Progenitor cell of endocrine pancreas (in vitro differentiated cells): Measurements from ENCODE around the gene GRIK2. TPM values are rescaled to one million over a fixed set of nuclear protein-coding genes. Genes with fewer than 3 reads are reported as not detected.

Experiments used
- DNase-seq: peaks from one replicate; pipeline ENCODE4 v3.0.0; 2021; ENCODE audit warnings: low spot score; ENCODE audit not compliant: unreplicated experiment
- H3K27ac Mint-ChIP-seq: 2 replicates; pipeline ENCODE4 v1.8.0; 2021; ENCODE audit warnings: mild to moderate bottlenecking, moderate library complexity, mixed read lengths
- H3K27me3 Mint-ChIP-seq: 2 replicates; pipeline ENCODE4 v1.8.0; 2021; ENCODE audit warnings: mixed read lengths
- H3K36me3 Mint-ChIP-seq: 2 replicates; pipeline ENCODE4 v1.8.0; 2022; ENCODE audit warnings: mixed read lengths; ENCODE audit not compliant: insufficient read depth
- H3K4me1 Mint-ChIP-seq: 2 replicates; pipeline ENCODE4 v1.8.0; 2021; ENCODE audit warnings: low read depth, mixed read lengths
- H3K4me3 Mint-ChIP-seq: 2 replicates; pipeline ENCODE4 v1.8.0; 2021; ENCODE audit warnings: low read depth, mild to moderate bottlenecking, moderate library complexity, mixed read lengths
- H3K9me3 Mint-ChIP-seq: 2 replicates; pipeline ENCODE4 v1.8.0; 2021; ENCODE audit warnings: low read depth, mixed read lengths
- total RNA-seq: library from RNA; stranded (reverse); gene quantifications from 2 replicates; pipeline ENCODE4 v1.2.1, GENCODE V29; 2021
- TF ChIP-seq, protein P1 (sequence below): fragments of 200-600 bp; sonication (generic); IDR thresholded peaks from one replicate; pipeline ENCODE4 v1.5.0; 2021; ENCODE audit warnings: antibody characterized with exemption, mild to moderate bottlenecking; ENCODE audit not compliant: unreplicated experiment

GRIK2 gene
- total RNA-seq, 1 donor from 2014 or later, result 6.3 TPM

- TF ChIP-seq, protein P1, sequence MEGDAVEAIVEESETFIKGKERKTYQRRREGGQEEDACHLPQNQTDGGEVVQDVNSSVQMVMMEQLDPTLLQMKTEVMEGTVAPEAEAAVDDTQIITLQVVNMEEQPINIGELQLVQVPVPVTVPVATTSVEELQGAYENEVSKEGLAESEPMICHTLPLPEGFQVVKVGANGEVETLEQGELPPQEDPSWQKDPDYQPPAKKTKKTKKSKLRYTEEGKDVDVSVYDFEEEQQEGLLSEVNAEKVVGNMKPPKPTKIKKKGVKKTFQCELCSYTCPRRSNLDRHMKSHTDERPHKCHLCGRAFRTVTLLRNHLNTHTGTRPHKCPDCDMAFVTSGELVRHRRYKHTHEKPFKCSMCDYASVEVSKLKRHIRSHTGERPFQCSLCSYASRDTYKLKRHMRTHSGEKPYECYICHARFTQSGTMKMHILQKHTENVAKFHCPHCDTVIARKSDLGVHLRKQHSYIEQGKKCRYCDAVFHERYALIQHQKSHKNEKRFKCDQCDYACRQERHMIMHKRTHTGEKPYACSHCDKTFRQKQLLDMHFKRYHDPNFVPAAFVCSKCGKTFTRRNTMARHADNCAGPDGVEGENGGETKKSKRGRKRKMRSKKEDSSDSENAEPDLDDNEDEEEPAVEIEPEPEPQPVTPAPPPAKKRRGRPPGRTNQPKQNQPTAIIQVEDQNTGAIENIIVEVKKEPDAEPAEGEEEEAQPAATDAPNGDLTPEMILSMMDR, result no peak
- Mint-ChIP-seq H3K4me1 (no peaks in the 10 kb centered on the region), H3K4me3 (no peak overlapping the region), H3K9me3 (no peaks in the 10 kb centered on the region), H3K36me3 (no peaks in the 10 kb centered on the region), H3K27me3 (no peaks in the 10 kb centered on the region), H3K27ac (no peak overlapping the region)
- DNase-seq, result no peak
Measured at GRCh38 chr6:101912311-101912710, 518.8 kb downstream of the GRIK2 start.

DNA sequence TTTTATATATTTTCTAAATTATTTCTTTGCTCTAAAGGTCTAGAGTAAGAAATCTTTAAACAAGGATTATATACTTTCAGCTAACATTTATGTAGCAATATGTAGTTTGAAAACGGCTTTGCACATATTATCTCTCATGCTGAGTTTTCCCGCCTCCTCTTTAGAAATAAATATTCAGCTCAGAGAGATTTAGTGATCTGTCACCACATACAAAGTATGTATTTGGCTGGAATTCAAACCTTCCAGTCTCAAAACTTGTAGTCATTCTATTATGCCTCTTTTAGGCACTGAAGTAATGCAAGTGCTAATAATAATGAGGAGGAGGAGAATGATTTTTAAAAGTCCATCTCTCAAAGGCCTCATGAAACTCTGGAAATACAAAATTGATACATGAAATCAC, 525.0 kb downstream of the GRIK2 start:
- Mint-ChIP-seq H3K4me1 (no peaks in the 10 kb centered on the region), H3K27me3 (no peaks in the 10 kb centered on the region), H3K36me3 (no peaks in the 10 kb centered on the region), H3K27ac (no peak overlapping the region), H3K4me3 (no peak overlapping the region), H3K9me3 (no peaks in the 10 kb centered on the region)
- DNase-seq, result no peak
- TF ChIP-seq, protein P1, result no peak

DNA sequence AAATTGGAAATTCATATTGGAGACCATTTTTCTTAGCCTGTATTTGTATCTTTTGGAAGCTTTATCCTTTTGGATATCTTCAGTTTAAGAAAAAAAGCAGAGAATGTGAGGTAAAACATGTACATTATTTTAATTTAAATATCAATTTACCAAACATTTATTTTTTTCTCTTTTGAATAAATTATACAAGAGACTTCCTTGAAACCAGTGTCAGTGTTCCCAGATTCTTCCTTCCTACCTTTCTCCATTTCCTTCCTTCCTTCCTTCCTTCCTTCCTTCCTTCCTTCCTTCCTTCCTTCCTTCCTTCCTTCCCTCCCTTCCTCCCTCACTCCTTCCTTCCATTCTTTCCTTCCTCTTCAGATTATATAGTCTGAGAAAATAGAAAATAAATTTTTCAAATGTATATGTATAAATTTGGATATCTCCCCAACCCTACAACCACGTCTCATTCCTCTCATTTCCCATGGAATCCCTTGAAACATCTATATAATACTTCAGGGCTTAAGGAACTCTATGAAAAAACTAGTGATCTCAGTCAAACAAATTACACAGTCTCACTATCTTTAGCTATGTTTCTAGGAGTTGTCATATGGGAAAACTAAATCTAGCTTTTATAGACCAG, 528.4 kb downstream of the GRIK2 start:
- Mint-ChIP-seq H3K4me3 (no peak overlapping the region), H3K9me3 (no peaks in the 10 kb centered on the region), H3K4me1 (no peaks in the 10 kb centered on the region), H3K27me3 (no peaks in the 10 kb centered on the region), H3K36me3 (no peaks in the 10 kb centered on the region), H3K27ac (no peak overlapping the region)
- TF ChIP-seq, protein P1, result no peak
- DNase-seq, result no peak

DNA sequence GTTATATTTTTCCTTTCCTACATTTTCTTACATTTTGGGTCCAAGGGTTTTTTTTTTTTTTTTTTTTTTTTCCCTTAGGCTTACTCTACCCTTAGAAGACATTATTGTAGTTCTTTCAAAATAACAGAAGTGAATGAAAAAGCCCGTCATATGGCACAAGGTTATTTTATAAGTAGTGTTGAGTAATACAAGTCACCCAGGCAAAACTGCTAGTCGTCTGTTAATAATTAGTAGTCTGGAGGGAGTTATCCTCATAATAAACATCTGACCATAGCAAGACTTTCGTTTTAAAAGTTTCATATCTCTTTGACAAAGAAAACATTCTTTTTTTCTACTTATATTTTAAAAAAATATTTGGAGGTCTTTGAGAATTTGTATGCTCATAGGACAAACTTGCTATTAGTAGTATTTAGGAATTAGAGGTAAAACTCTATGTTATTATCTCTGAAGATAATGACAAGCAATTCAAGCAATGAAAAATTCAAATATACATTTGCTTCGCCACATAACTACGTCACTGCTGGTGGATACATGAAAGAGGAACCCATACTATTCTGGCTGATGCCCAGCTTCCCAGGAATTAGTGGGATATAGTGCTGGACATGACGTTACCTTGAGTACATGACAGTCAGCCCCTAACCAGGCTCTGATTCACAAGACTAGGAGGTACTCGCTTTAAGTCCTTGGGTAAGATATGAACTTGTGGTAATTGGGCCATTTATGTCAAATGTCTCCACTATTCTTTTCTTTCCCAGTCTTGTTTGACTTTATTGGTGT, 532.8 kb downstream of the GRIK2 start:
- Mint-ChIP-seq H3K27me3 (no peaks in the 10 kb centered on the region), H3K4me1 (no peaks in the 10 kb centered on the region), H3K4me3 (no peak overlapping the region), H3K27ac (no peak overlapping the region), H3K36me3 (no peaks in the 10 kb centered on the region), H3K9me3 (no peaks in the 10 kb centered on the region)
- no peak for DNase-seq
- TF ChIP-seq, protein P1, result no peak

GRCh38 chr6:101931766-101932165, 538.3 kb downstream of the GRIK2 start:
- Mint-ChIP-seq H3K27ac (no peak overlapping the region), H3K4me3 (no peak overlapping the region), H3K4me1 (peaks cover 7% of the 10 kb centered on the region), H3K27me3 (no peaks in the 10 kb centered on the region), H3K36me3 (no peaks in the 10 kb centered on the region), H3K9me3 (no peaks in the 10 kb centered on the region)
- DNase-seq, result no peak
- TF ChIP-seq, protein P1, result no peak
